Ishikawa (cell line): ENCODE measurements around the gene EML6.

ENCODE experiments used
- CEBPB ChIP-seq: IDR thresholded peaks from 2 replicates; pipeline ENCODE4 v1.6.1; 2012
- CREB1 ChIP-seq: IDR thresholded peaks from 2 replicates; pipeline ENCODE4 v1.6.1; 2012; ENCODE audit warnings: low read depth
- EP300 ChIP-seq: IDR thresholded peaks from 2 replicates; pipeline ENCODE4 v1.6.1; 2012; ENCODE audit warnings: borderline replicate concordance
- FOXM1 ChIP-seq: IDR thresholded peaks from 2 replicates; pipeline ENCODE4 v1.6.1; 2012; ENCODE audit warnings: low read depth, borderline replicate concordance
- MAX ChIP-seq: IDR thresholded peaks from 2 replicates; pipeline ENCODE4 v1.6.1; 2012
- NFIC ChIP-seq: IDR thresholded peaks from 2 replicates; pipeline ENCODE4 v1.6.1; 2012
- RAD21 ChIP-seq: IDR thresholded peaks from 2 replicates; pipeline ENCODE4 v1.6.1; 2012; ENCODE audit warnings: low read depth
- REST ChIP-seq: IDR thresholded peaks from 2 replicates; pipeline ENCODE4 v1.6.1; 2012; ENCODE audit warnings: low read depth, mild to moderate bottlenecking
- TAF1 ChIP-seq: IDR thresholded peaks from 2 replicates; pipeline ENCODE4 v1.6.1; 2012; ENCODE audit warnings: low read depth, mild to moderate bottlenecking
- YY1 ChIP-seq: IDR thresholded peaks from 2 replicates; pipeline ENCODE4 v1.6.1; 2012; ENCODE audit warnings: low read depth
- TF ChIP-seq, protein P1 (sequence below): IDR thresholded peaks from 2 replicates; pipeline ENCODE4 v1.6.1; 2012

DNA sequence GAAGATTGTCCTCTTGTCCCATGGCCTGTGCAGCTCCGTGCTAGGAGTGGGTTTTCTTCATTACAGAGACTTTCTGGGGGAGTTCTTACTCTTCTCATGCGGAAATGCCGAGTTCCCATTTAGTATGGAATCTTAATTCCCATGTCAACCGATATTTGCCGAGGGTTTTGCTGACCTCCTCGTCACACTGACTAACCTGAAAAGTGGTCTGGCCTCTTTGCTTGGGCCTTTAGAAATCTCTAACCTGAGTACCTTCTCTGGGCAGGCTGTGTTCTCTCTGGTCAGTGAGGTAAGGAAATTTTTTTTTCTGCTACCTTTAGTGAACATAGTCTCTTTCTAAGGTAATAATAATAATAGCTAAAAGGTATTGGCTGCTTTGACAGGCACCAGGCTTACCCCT is 10.9 kb upstream of the EML6 start:
- TF ChIP-seq REST (no peak), EP300 (no peak), NFIC (no peak), TAF1 (no peak), MAX (no peak), CREB1 (no peak), CEBPB (no peak), YY1 (no peak), FOXM1 (no peak), RAD21 (no peak)
- TF ChIP-seq, protein P1, sequence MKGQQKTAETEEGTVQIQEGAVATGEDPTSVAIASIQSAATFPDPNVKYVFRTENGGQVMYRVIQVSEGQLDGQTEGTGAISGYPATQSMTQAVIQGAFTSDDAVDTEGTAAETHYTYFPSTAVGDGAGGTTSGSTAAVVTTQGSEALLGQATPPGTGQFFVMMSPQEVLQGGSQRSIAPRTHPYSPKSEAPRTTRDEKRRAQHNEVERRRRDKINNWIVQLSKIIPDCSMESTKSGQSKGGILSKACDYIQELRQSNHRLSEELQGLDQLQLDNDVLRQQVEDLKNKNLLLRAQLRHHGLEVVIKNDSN = no peak
